Measurements from ENCODE around the gene PSAPL1. TPM values are rescaled to one million over a fixed set of nuclear protein-coding genes. Genes with fewer than 3 reads are reported as not detected.

The PSAPL1 gene
- total and polyA plus RNA-seq, 9 of the 15 experiments (the other 6 are each of a cell fraction or from before 2014, with no cell fraction given): not detected

GRCh38 chr4:7435471-7436061 is 836 bp upstream of the PSAPL1 start:
- H3K9me1 ChIP-seq (ENCODE audit: control insufficient read depth, insufficient read depth, low read length): no peaks in the 10 kb centered on the region
- no peak overlapping the region for H2AFZ ChIP-seq (ENCODE audit: low read depth, low read length)
- peaks cover 0 to 7% of the 10 kb centered on the region in 2 experiments; a peak in 2 of 5 replicates for H3K4me1 ChIP-seq (replicated peaks in 1 of 2; ENCODE audit: control insufficient read depth in 2 of 2, insufficient read depth in 2 of 2, low read length in 2 of 2)
- no peak overlapping the region for H3K4me2 ChIP-seq (ENCODE audit: insufficient read depth, low read length)
- H3K9ac ChIP-seq (ENCODE audit: insufficient read depth in 1 of 2, low read depth in 2 of 2, low read length in 2 of 2): no peak overlapping the region
- DNase-seq (ENCODE audit: extremely low read depth in 1 of 4, low spot score in 3 of 4) (no peak), FAIRE-seq (no peak), ATAC-seq (no peak)
- H3K4me3 ChIP-seq: no peak overlapping the region
- ChIA-PET CTCF (ENCODE audit: low intra/inter-chr PET ratio) (no interaction called here), POLR2A (no interaction called here)
- BruUV-seq (replicated peaks): no TSS peak
- under 1% methylated on average over 10 of the region's 11 CpGs for WGBS (ENCODE audit: insufficient coverage, low coverage, missing lambda C conversion rate)
- TF ChIP-seq EGR1 (conservative IDR thresholded peaks at IDR 0.05): no peak
- no peak for TF ChIP-seq NFE2 (IDR thresholded peaks at IDR 0.05; ENCODE audit: low read depth)
- TF ChIP-seq RCOR1 (IDR thresholded peaks at IDR 0.05; ENCODE audit: borderline replicate concordance in 1 of 2, low read depth in 2 of 2, low read length in 2 of 2): no peak
- no peak for TF ChIP-seq NRF1 (conservative IDR thresholded peaks at IDR 0.05 in 1 of 2, IDR thresholded peaks at IDR 0.05 in 1 of 2)
- TF ChIP-seq ESRRB (CRISPR knock-in tag; IDR thresholded peaks at IDR 0.05; ENCODE audit: borderline replicate concordance): no peak
- no peak for TF ChIP-seq THAP12 (CRISPR knock-in tag; IDR thresholded peaks at IDR 0.05)
- no peak for TF ChIP-seq ETV5 (CRISPR knock-in tag; IDR thresholded peaks at IDR 0.05; ENCODE audit: low read depth)
- no peaks in the 10 kb centered on the region for H3K36me3 ChIP-seq (ENCODE audit: control insufficient read depth, insufficient read depth, low read length)
- peaks cover 0 to 44% of the 10 kb centered on the region in 2 experiments; a peak in 3 of 5 replicates for H3K27me3 ChIP-seq (ENCODE audit: control insufficient read depth in 2 of 2, insufficient read depth in 2 of 2, low read length in 2 of 2)
- intact Hi-C loops (cut with micrococcal nuclease): no loop called here
- no peak overlapping the region for H3K27ac ChIP-seq (ENCODE audit: extremely low read depth, low read depth, low read length)
- no peaks in the 10 kb centered on the region for H3K79me2 ChIP-seq (ENCODE audit: control insufficient read depth, insufficient read depth, low read length)
- peaks cover 7% of the 10 kb centered on the region; the same call in 1 of the 2 replicates for H4K20me1 ChIP-seq (replicated peaks; ENCODE audit: control insufficient read depth, insufficient read depth, low read length)
- no peaks in the 10 kb centered on the region for H3K9me3 ChIP-seq (replicated peaks; ENCODE audit: control insufficient read depth, insufficient read depth, low read depth, low read length)
- in situ Hi-C loops (cut with MboI): no loop called here
